GM21786 (cell line): ENCODE results near the gene DYRK4.

Experiments used
- ATAC-seq: cut with Tn5 transposase; IDR thresholded peaks from one replicate; pipeline ENCODE4 v1.9.1; 2021; ENCODE audit not compliant: unreplicated experiment

The DYRK4 gene

GRCh38 chr12:4615667-4616066, 53.7 kb downstream of the DYRK4 start:
- no peak for ATAC-seq

- ATAC-seq, result no peak
These were observed 59.5 kb downstream of the DYRK4 start for GRCh38 chr12:4621511-4621910.

- no peak for ATAC-seq
These were observed 64.5 kb downstream of the DYRK4 start for GRCh38 chr12:4626543-4626942.

GRCh38 chr12:4628406-4628805, 66.4 kb downstream of the DYRK4 start:
- no peak for ATAC-seq

GRCh38 chr12:4630262-4630661, 68.3 kb downstream of the DYRK4 start:
- no peak for ATAC-seq

GRCh38 chr12:4643747-4644146, 81.7 kb downstream of the DYRK4 start:
- ATAC-seq, result no peak

- ATAC-seq, result no peak
These were observed 83.0 kb downstream of the DYRK4 start for GRCh38 chr12:4645023-4645422.

- ATAC-seq, result no peak
These were observed 86.1 kb downstream of the DYRK4 start for GRCh38 chr12:4648104-4648500.

GRCh38 chr12:4648501-4649357, 86.7 kb downstream of the DYRK4 start, which contains the start of the genes AKAP3 and NDUFA9:
Gene AKAP3 (minus strand): TSS chr12:4649051. CDS start chr12:4638196, 10,855 bp downstream.
Gene NDUFA9 (plus strand): TSS chr12:4649114. CDS start chr12:4649127, 13 bp downstream.
- peak; percentile 78 for ATAC-seq

- ATAC-seq, result no peak
These were observed 87.3 kb downstream of the DYRK4 start for GRCh38 chr12:4649358-4649661.

- no peak for ATAC-seq
These were observed 91.2 kb downstream of the DYRK4 start for GRCh38 chr12:4653257-4653656.

- ATAC-seq, result no peak
These were observed 91.7 kb downstream of the DYRK4 start for GRCh38 chr12:4653691-4654090.
